ENCODE data around the gene CEP192.

CEP192 gene

DNA sequence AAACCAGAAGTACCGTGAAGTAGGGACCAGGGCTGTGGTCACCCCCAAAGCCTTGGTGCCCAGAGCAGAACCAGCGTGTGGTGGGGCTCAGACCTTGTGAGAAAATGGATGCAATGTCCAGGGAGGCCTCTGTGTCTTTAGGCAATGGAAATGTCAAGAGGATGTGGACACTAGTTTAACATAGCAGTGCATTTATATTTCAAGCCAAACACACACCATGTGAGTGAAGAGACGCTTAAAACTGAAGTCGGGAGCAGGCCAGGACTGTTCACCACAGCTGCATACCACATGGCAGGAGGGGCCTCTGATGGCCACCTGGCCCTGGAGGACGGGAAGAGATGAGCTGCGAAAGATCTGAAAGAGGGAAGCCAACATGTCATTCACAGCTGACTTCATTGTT lies 140.1 kb downstream of the CEP192 start:
- Histone ChIP-seq H3K27me3 (ENCODE audit: insufficient read depth, low read length) (no peaks in the 10 kb centered on the region), H3K4me2 (ENCODE audit: low read length) (no peak overlapping the region)

DNA sequence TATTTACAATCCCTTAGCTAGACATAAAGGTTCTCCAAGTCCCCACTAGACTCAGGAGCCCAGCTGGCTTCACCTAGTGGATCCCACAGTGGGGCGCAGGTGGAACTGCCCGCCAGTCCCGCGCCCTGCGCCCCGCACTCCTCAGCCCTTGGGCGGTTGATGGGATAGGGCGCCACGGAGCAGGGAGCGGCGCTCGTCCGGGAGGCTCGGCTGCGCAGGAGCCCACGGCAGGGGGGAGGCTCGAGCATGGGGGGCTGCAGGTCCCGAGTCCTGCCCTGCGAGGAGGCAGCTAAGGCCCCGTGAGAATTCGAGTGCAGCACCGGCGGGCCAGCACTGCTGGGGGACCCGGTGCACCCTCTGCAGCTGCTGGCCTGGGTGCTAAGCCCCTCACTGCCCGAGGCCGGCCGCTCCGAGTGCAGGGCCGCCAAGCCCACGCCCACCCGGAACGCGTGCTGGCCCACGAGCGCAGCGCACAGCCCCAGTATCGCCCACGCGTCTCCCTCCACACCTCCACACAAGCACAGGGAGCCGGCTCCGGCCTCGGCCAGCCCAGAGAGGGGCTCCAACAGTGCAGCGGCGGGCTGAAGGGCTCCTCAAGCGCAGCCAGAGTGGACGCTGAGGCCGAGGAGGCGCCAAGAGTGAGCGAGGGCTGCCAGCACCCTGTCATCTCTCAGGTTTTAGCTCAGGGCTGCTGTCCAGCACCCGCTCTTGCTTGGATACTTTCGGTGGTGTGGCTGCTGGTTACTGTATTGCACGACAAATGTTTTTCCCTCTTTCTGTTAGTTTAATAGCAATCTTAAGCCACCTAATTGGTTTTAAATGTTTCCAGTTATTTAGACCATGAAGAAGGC lies 143.6 kb downstream of the CEP192 start:
- Histone ChIP-seq H3K9ac (ENCODE audit: low read length) (no peak overlapping the region), H3K36me3 (ENCODE audit: insufficient read depth, low read length) (no peaks in the 10 kb centered on the region; the same call in 1 of the 2 replicates), H4K20me1 (ENCODE audit: insufficient read depth, low read length) (no peaks in the 10 kb centered on the region), H3K4me2 (ENCODE audit: low read length) (no peak overlapping the region), H3K27me3 (ENCODE audit: insufficient read depth, low read length) (no peaks in the 10 kb centered on the region), H3K9me2 (ENCODE audit: low read depth, low read length) (no peaks in the 10 kb centered on the region), H3K27ac (ENCODE audit: low read depth, low read length, poor library complexity, severe bottlenecking) (no peak overlapping the region), H3F3A (ENCODE audit: insufficient read depth, low read length) (no peaks in the 10 kb centered on the region), H3K79me2 (ENCODE audit: insufficient read depth, low read length) (no peaks in the 10 kb centered on the region), H2AFZ (ENCODE audit: low read length) (no peak overlapping the region), H3K4me1 (ENCODE audit: insufficient read depth, low read length, severe bottlenecking) (peaks cover 37% of the 10 kb centered on the region), H3K4me3 (ENCODE audit: low read depth, low read length, poor library complexity, severe bottlenecking) (no peak overlapping the region), H3K9me3 (ENCODE audit: low read length) (no peaks in the 10 kb centered on the region)
- TF ChIP-seq, protein P1, sequence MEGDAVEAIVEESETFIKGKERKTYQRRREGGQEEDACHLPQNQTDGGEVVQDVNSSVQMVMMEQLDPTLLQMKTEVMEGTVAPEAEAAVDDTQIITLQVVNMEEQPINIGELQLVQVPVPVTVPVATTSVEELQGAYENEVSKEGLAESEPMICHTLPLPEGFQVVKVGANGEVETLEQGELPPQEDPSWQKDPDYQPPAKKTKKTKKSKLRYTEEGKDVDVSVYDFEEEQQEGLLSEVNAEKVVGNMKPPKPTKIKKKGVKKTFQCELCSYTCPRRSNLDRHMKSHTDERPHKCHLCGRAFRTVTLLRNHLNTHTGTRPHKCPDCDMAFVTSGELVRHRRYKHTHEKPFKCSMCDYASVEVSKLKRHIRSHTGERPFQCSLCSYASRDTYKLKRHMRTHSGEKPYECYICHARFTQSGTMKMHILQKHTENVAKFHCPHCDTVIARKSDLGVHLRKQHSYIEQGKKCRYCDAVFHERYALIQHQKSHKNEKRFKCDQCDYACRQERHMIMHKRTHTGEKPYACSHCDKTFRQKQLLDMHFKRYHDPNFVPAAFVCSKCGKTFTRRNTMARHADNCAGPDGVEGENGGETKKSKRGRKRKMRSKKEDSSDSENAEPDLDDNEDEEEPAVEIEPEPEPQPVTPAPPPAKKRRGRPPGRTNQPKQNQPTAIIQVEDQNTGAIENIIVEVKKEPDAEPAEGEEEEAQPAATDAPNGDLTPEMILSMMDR (IDR thresholded peaks at IDR 0.05; ENCODE audit: low read length) = no peak
- no peak for TF ChIP-seq EZH2 (IDR thresholded peaks at IDR 0.05; ENCODE audit: borderline replicate concordance, low read length)

More for the DNA sequence above, 140.1 kb downstream of the CEP192 start:
- H3K27ac ChIP-seq (ENCODE audit: low read depth, low read length, poor library complexity, severe bottlenecking) = no peak overlapping the region
- no peaks in the 10 kb centered on the region for H3K9me3 ChIP-seq (ENCODE audit: low read length)
- H3K79me2 ChIP-seq (ENCODE audit: insufficient read depth, low read length) = no peaks in the 10 kb centered on the region
- peaks cover 6% of the 10 kb centered on the region for H3K4me1 ChIP-seq (ENCODE audit: insufficient read depth, low read length, severe bottlenecking)
- H3K4me3 ChIP-seq (ENCODE audit: low read depth, low read length, poor library complexity, severe bottlenecking) = no peak overlapping the region
- no peaks in the 10 kb centered on the region for H3F3A ChIP-seq (ENCODE audit: insufficient read depth, low read length)
- TF ChIP-seq, protein P1 (IDR thresholded peaks at IDR 0.05; ENCODE audit: low read length) = no peak
- TF ChIP-seq EZH2 (IDR thresholded peaks at IDR 0.05; ENCODE audit: borderline replicate concordance, low read length) = no peak
- H3K9ac ChIP-seq (ENCODE audit: low read length) = no peak overlapping the region
- H3K36me3 ChIP-seq (ENCODE audit: insufficient read depth, low read length) = peaks cover 18% of the 10 kb centered on the region; the same call in 1 of the 2 replicates
- no peaks in the 10 kb centered on the region for H3K9me2 ChIP-seq (ENCODE audit: low read depth, low read length)
- H2AFZ ChIP-seq (ENCODE audit: low read length) = no peak overlapping the region
- no peaks in the 10 kb centered on the region for H4K20me1 ChIP-seq (ENCODE audit: insufficient read depth, low read length)

DNA sequence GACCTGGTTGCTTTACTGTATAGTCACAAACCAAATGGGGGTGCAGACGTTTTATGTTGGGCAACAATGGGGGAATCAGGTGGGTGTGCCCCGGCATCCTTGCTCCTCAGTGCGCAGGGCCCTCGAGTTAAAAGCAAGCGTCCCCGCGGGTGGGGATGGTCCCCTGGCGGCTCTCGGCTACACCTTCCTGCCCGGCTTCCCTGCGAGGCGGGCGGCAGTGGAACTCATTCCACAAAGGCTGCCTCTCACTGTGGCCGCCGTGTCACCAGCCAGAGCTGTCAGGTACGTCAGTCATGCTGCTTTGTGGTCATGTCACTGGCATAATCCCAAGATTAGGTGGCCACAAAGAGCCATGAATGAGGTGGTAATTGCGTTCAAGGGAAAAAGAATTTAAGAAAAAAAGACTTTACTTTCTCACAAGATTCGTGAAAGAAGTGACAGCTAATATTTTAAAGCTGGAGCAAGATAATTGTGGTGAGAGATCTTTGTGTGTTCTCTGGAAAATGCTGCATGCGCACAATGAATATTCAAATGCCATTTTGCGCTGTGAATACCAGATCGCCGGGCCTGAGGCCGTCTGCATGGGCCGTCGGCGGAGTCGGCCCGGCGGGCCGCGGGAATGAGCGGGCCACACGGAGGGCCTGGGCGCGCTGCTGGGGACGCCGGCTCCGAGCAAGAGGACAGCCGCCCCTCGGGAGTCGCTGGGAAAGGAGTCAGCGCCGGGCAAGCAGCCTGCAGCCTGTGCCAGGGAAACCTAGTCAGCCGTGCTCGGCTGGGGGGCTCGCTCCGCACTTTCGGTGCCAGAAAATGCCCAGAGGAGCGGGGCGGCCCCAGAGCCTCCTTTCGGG lies 145.1 kb downstream of the CEP192 start:
- peak overlapping the region; percentile 61 for H3K4me3 ChIP-seq (ENCODE audit: low read depth, low read length, poor library complexity, severe bottlenecking)
- TF ChIP-seq EZH2 (IDR thresholded peaks at IDR 0.05; ENCODE audit: borderline replicate concordance, low read length) = no peak
- TF ChIP-seq, protein P1 (IDR thresholded peaks at IDR 0.05; ENCODE audit: low read length) = no peak
- no peaks in the 10 kb centered on the region for H3K27me3 ChIP-seq (ENCODE audit: insufficient read depth, low read length)
- H3K79me2 ChIP-seq (ENCODE audit: insufficient read depth, low read length) = no peaks in the 10 kb centered on the region
- H2AFZ ChIP-seq (ENCODE audit: low read length) = no peak overlapping the region
- H3K4me2 ChIP-seq (ENCODE audit: low read length) = peak overlapping the region; percentile 73
- H3K36me3 ChIP-seq (ENCODE audit: insufficient read depth, low read length) = no peaks in the 10 kb centered on the region
- H3K4me1 ChIP-seq (ENCODE audit: insufficient read depth, low read length, severe bottlenecking) = peaks cover 37% of the 10 kb centered on the region
- H3F3A ChIP-seq (ENCODE audit: insufficient read depth, low read length) = no peaks in the 10 kb centered on the region
- no peak overlapping the region for H3K27ac ChIP-seq (ENCODE audit: low read depth, low read length, poor library complexity, severe bottlenecking)
- H3K9me3 ChIP-seq (ENCODE audit: low read length) = no peaks in the 10 kb centered on the region
- no peaks in the 10 kb centered on the region for H4K20me1 ChIP-seq (ENCODE audit: insufficient read depth, low read length)
- peak overlapping the region; percentile 57 for H3K9ac ChIP-seq (ENCODE audit: low read length)
- H3K9me2 ChIP-seq (ENCODE audit: low read depth, low read length) = no peaks in the 10 kb centered on the region
